Astrocyte of the spinal cord (primary cell): ENCODE data around the gene CHD6.

Experiments used
- DNase-seq: peaks from one replicate; pipeline ENCODE4 v3.0.0; 2011; ENCODE audit warnings: low read depth, low spot score
- H3K4me3 ChIP-seq: 2 replicates; pipeline ENCODE4 v1.5.1; 2011; ENCODE audit warnings: low read depth, mild to moderate bottlenecking, low read length, moderate library complexity
- CTCF ChIP-seq: IDR thresholded peaks from 2 replicates; pipeline ENCODE4 v1.5.1; 2012; ENCODE audit warnings: low read depth, mild to moderate bottlenecking, low read length, inconsistent platforms
- in situ Hi-C: cut with HindIII; loops from 2 replicates; pipeline ENCODE4 v1.10.0; 2017; ENCODE audit warnings: low sequenced_read_pairs

CHD6 gene

GRCh38 chr20:41599699-41600104, 18.5 kb downstream of the CHD6 start:
- no peak for TF ChIP-seq CTCF
- in situ Hi-C loops, result no loop called here
- no peak for DNase-seq
- H3K4me3 ChIP-seq, result no peak overlapping the region

DNA sequence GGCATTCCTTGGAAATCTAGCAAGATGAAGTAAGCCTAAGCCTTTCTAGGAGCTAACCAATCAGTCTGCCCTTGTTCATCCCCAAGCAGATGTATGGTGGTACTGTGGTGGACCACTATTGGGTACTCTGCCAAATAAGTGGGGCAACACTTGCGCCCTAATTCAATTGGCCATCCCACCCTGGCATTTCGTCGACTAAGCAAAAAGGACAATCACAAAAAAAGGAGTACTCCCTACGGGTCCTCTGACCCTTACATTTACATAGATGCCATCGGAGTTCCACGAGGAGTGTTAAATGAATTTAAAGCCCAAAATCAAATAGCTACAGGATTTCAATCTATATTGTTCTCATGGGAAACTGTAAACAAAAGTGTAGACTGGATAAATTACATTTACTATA, 19.5 kb downstream of the CHD6 start:
- in situ Hi-C loops, result no loop called here
- no peak for DNase-seq
- TF ChIP-seq CTCF, result no peak
- no peak overlapping the region for H3K4me3 ChIP-seq

DNA sequence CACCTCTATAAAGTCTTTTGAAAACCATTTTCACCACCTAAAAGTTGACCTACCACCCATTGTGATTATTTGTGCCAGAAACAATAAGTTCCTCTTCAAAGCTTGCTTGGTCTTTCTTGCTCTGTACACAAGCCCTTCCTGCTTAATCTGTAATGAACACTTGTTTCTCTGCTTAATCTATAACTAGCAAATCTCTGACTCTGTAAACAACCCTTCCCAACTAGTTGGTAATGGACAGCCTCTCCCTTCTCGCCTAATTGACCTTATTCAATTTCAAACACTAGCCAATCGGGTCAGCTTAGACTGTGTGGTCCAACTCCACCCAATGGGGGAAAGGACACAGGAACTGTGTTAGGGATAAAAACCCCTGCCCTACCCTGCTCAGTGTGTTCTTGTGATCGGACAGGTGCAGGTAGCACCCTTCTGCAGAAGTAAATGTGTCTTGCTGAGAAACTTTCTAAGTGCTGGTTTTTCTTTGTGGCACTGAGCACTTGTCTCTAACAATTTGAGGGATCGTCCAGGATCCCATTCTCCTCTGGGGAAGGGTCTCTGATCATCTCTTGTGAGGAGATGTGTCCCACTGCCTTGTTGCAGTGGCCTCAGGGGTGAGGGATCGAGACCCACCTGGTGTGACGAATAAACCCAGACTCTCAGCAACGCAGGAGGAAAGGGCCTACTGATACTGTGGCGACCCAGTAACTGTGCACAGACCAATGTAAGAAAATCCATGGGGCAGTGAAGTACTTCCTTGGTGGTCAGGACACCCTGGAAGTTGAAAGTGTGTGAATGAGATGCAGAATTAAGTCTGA, 23.5 kb downstream of the CHD6 start:
- DNase-seq, result no peak
- no peak for TF ChIP-seq CTCF
- in situ Hi-C loops, result no loop called here
- H3K4me3 ChIP-seq, result no peak overlapping the region

GRCh38 chr20:41592516-41593216, 25.5 kb downstream of the CHD6 start:
- in situ Hi-C loops, result no loop called here
- no peak for DNase-seq
- TF ChIP-seq CTCF, result no peak
- H3K4me3 ChIP-seq, result no peak overlapping the region

DNA sequence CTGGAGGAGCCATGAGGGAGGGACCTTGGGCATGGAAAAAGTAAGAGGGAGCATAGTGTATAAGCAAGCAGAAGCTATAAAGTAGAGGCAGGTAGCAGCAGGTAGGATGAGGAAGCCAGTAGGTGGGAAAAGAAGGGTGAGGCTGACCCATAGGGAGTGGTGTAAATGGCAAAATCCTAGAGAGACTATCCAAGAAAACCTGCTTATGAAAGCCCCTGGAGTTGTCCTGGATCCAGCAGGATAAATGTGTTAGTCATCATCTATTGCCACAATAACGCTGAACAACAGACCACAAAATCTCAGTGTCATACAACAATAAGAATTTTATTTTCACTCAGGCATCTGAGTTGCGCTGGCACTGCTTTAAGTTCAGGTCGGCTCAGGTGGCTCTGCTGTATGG, 30.2 kb downstream of the CHD6 start:
- TF ChIP-seq CTCF, result no peak
- in situ Hi-C loops, result no loop called here
- no peak overlapping the region for H3K4me3 ChIP-seq
- peak; percentile 62 for DNase-seq

- in situ Hi-C loops, result no loop called here
- H3K4me3 ChIP-seq, result no peak overlapping the region
- no peak for DNase-seq
- TF ChIP-seq CTCF, result no peak
These were observed 30.7 kb downstream of the CHD6 start for GRCh38 chr20:41587523-41587922.
